HCT116 (cell line): ENCODE results near the gene PARP14. TPM values are rescaled to one million over a fixed set of nuclear protein-coding genes. Genes with fewer than 3 reads are reported as not detected.

Experiments
- ATAC-seq: fragments of 200-7000 bp; cut with Tn5 transposase; 2 replicates; pipeline ENCODE4 v1.9.1; 2020; ENCODE audit warnings: mild to moderate bottlenecking, moderate library complexity
- BruUV-seq: library from RNA; stranded (reverse); fragments of 400-500 nt; replicated peaks from 2 replicates; lab custom pipeline; 2021; lab: Mats Ljungman, UMichigan
- CTCF ChIA-PET: fragments of 300-600 bp; sonication (Branson Sonifier 250); formaldehyde crosslinking; loops from one replicate; lab custom pipeline; 2021; ENCODE audit warnings: antibody characterized with exemption; lab: Charles Lee
- POLR2A ChIA-PET: fragments of 300-600, 350-600 bp; sonication (Branson Sonifier 250); formaldehyde crosslinking; loops from one replicate; lab custom pipeline; 2021; ENCODE audit warnings: antibody characterized with exemption; lab: Charles Lee
- RAD21 ChIA-PET, 2 experiments: fragments of 300-600 bp; sonication (Branson Sonifier 250); formaldehyde crosslinking; loops; one replicate each; lab custom pipeline; 2023; ENCODE audit warnings: low total read pairs in 2 of 2; ENCODE audit not compliant: uncharacterized antibody in 2 of 2, unreplicated experiment in 2 of 2, low non-redundant PET in 1 of 2; lab: Charles Lee
- DNase-seq: peaks from one replicate; pipeline ENCODE4 v3.0.0-alpha.2; 2010; ENCODE audit warnings: low read depth, low spot score
- H2AFZ ChIP-seq: fragments of 200-600 bp; shearing (Covaris generic), sonication (generic); 2 replicates; pipeline ENCODE4 v1.6.1; 2017; ENCODE audit warnings: low read depth, mixed run types, mixed read lengths, antibody characterized with exemption, low read length; ENCODE audit not compliant: poor library complexity, severe bottlenecking
- H3K27ac ChIP-seq: 2 replicates; pipeline ENCODE4 v1.5.1; 2012; ENCODE audit warnings: low read depth, low read length
- H3K27me3 ChIP-seq: fragments of 200-600 bp; sonication (generic); 2 replicates; pipeline ENCODE4 v1.6.1; 2016; ENCODE audit warnings: mixed run types, low read length, mixed read lengths; ENCODE audit not compliant: insufficient read depth
- H3K36me3 ChIP-seq, 2 experiments: fragments of 200-500 bp in 1 of 2; fragments of 200-600 bp in 1 of 2; sonication (Bioruptor generic) in 1 of 2; sonication (generic) in 1 of 2; 2 replicates each; pipeline versions ENCODE4 v1.5.1 to v1.6.1; 2014 to 2016; ENCODE audit warnings: low read length in 2 of 2, inconsistent platforms in 1 of 2, mixed read lengths in 1 of 2, mixed run types in 1 of 2; ENCODE audit not compliant: insufficient read depth in 2 of 2, control insufficient read depth in 1 of 2
- H3K4me1 ChIP-seq, 2 experiments: fragments of 200-600 bp in 1 of 2; sonication (generic) in 1 of 2; 2 replicates each; pipeline versions ENCODE4 v1.5.1 to v1.6.1; 2012 to 2017; ENCODE audit warnings: low read length in 2 of 2, inconsistent platforms in 1 of 2, mild to moderate bottlenecking in 1 of 2, mixed read lengths in 1 of 2, mixed run types in 1 of 2, moderate library complexity in 1 of 2; ENCODE audit not compliant: insufficient read depth in 2 of 2, control insufficient read depth in 1 of 2
- H3K4me2 ChIP-seq: fragments of 200-600 bp; sonication (generic); 2 replicates; pipeline ENCODE4 v1.6.1; 2017; ENCODE audit warnings: mixed run types, low read length, mixed read lengths
- H3K4me3 ChIP-seq, 2 experiments: fragments of 200-600 bp in 1 of 2; sonication (generic) in 1 of 2; replicated peaks in 1 of 2; 2 replicates each; pipeline ENCODE4 v1.5.1; 2011 to 2016; ENCODE audit warnings: low read length in 2 of 2, control low read depth in 1 of 2, low read depth in 1 of 2, mild to moderate bottlenecking in 1 of 2, mixed read lengths in 1 of 2, mixed run types in 1 of 2
- H3K79me2 ChIP-seq: fragments of 200-600 bp; sonication (generic); 2 replicates; pipeline ENCODE4 v1.6.1; 2017; ENCODE audit warnings: mild to moderate bottlenecking, mixed run types, low read length, moderate library complexity, mixed read lengths; ENCODE audit not compliant: insufficient read depth
- H3K9ac ChIP-seq: fragments of 200-600 bp; sonication (generic); 2 replicates; pipeline ENCODE4 v1.6.1; 2016; ENCODE audit warnings: low read length, mixed read lengths
- H3K9me2 ChIP-seq: fragments of 200-600 bp; sonication (generic), shearing (Covaris generic); 2 replicates; pipeline ENCODE4 v1.6.1; 2017; ENCODE audit warnings: mixed run types, mild to moderate bottlenecking, moderate library complexity; ENCODE audit not compliant: insufficient read depth
- H3K9me3 ChIP-seq, 2 experiments: fragments of 200-500 bp in 1 of 2; fragments of 200-600 bp in 1 of 2; sonication (Bioruptor generic) in 1 of 2; sonication (generic) in 1 of 2; 2 replicates each; pipeline ENCODE4 v1.6.1; 2014 to 2017; ENCODE audit warnings: low read length in 2 of 2, mixed read lengths in 2 of 2, inconsistent platforms in 1 of 2, low read depth in 1 of 2, mild to moderate bottlenecking in 1 of 2, mixed run types in 1 of 2, moderate library complexity in 1 of 2; ENCODE audit not compliant: control insufficient read depth in 1 of 2, insufficient read depth in 1 of 2
- H4K20me1 ChIP-seq: fragments of 200-600 bp; sonication (generic), shearing (Covaris generic); 2 replicates; pipeline ENCODE4 v1.6.1; 2017; ENCODE audit warnings: mixed run types, mild to moderate bottlenecking, moderate library complexity; ENCODE audit not compliant: insufficient read depth
- ATF3 ChIP-seq: IDR thresholded peaks from 2 replicates; pipeline ENCODE4 v1.6.1; 2012
- CBX3 ChIP-seq: IDR thresholded peaks from 2 replicates; pipeline ENCODE4 v1.6.1; 2012; ENCODE audit warnings: low read depth
- CTCF ChIP-seq, 3 experiments: fragments of 200-600 bp in 1 of 3; sonication (generic) in 1 of 3; IDR thresholded peaks in 2 of 3; conservative IDR thresholded peaks in 1 of 3; 2 replicates each; pipeline ENCODE4 v1.5.1; 2012 to 2017; ENCODE audit warnings: low read depth in 2 of 3, low read length in 2 of 3, antibody characterized with exemption in 1 of 3, borderline replicate concordance in 1 of 3, control low read depth in 1 of 3, mild to moderate bottlenecking in 1 of 3, mixed read lengths in 1 of 3, mixed run types in 1 of 3, moderate library complexity in 1 of 3; ENCODE audit not compliant: insufficient read depth in 1 of 3
- JUND ChIP-seq: IDR thresholded peaks from 2 replicates; pipeline ENCODE4 v1.6.1; 2012
- MAX ChIP-seq: IDR thresholded peaks from 2 replicates; pipeline ENCODE4 v1.6.1; 2012
- POLR2A ChIP-seq: IDR thresholded peaks from 2 replicates; pipeline ENCODE4 v1.7.0; 2011; ENCODE audit warnings: borderline replicate concordance; ENCODE audit not compliant: insufficient read depth, insufficient read length; ENCODE audit errors: extremely low read depth
- POLR2AphosphoS5 ChIP-seq: IDR thresholded peaks from 2 replicates; pipeline ENCODE4 v1.6.1; 2011; ENCODE audit warnings: mild to moderate bottlenecking, low read depth, low read length, moderate library complexity
- REST ChIP-seq: IDR thresholded peaks from 2 replicates; pipeline ENCODE4 v1.6.1; 2012; ENCODE audit warnings: low read depth
- SRF ChIP-seq: IDR thresholded peaks from 2 replicates; pipeline ENCODE4 v1.6.1; 2012; ENCODE audit warnings: low read depth
- TCF7L2 ChIP-seq: IDR thresholded peaks from 2 replicates; pipeline ENCODE4 v1.7.0; 2011; ENCODE audit warnings: borderline replicate concordance, inconsistent platforms; ENCODE audit not compliant: insufficient read depth, insufficient read length; ENCODE audit errors: extremely low read depth
- YY1 ChIP-seq: IDR thresholded peaks from 2 replicates; pipeline ENCODE4 v1.6.1; 2011; ENCODE audit warnings: low read length, low read depth, moderate library complexity, mild to moderate bottlenecking; ENCODE audit not compliant: insufficient replicate concordance; ENCODE audit errors: extremely low read depth
- ZBTB33 ChIP-seq: IDR thresholded peaks from 2 replicates; pipeline ENCODE4 v1.6.1; 2011; ENCODE audit warnings: mild to moderate bottlenecking, low read length, moderate library complexity; ENCODE audit not compliant: insufficient replicate concordance; ENCODE audit errors: extremely low read depth
- ZFX ChIP-seq: fragments of 450-650 bp; IDR thresholded peaks from 2 replicates; pipeline ENCODE4 v1.6.1; 2017
- ZNF274 ChIP-seq: fragments of 200-500 bp; sonication (Bioruptor generic); IDR thresholded peaks from 2 replicates; pipeline ENCODE4 v1.6.1; 2014; ENCODE audit warnings: mild to moderate bottlenecking, low read depth, low read length, inconsistent platforms
- intact Hi-C: fragments of 100-400 bp; cut with micrococcal nuclease; formaldehyde crosslinking; loops from 2 replicates; pipeline ENCODE4 v1.10.0; 2022
- total RNA-seq: library from RNA; stranded (reverse); gene quantifications from one replicate; pipeline ENCODE4 v1.2.1, GENCODE V29; 2021; ENCODE audit not compliant: unreplicated experiment

PARP14 gene
- total RNA-seq, 1 experiment from 2014 or later, result 12.2 TPM

- TF ChIP-seq POLR2AphosphoS5 (no peak), ZFX (no peak), MAX (no peak), SRF (no peak), REST (no peak)
Observed at GRCh38 chr3:122695927-122696561, 15.4 kb downstream of the PARP14 start (continued).

- ChIA-PET CTCF (no interaction called here), RAD21 (no interaction called here), POLR2A (no interaction called here)
- no peak overlapping the region for H3K4me3 ChIP-seq
- H3K36me3 ChIP-seq, result no peaks in the 10 kb centered on the region
- no peaks in the 10 kb centered on the region for H3K9me2 ChIP-seq
- H2AFZ ChIP-seq, result no peak overlapping the region
- no peaks in the 10 kb centered on the region for H3K9me3 ChIP-seq
- no TSS peak for BruUV-seq
- no peak for DNase-seq
- TF ChIP-seq CTCF (IDR thresholded peaks at IDR 0.05 in 2 of 3, conservative IDR thresholded peaks at IDR 0.05 in 1 of 3; ENCODE audit: borderline replicate concordance in 1 of 3, insufficient read depth in 1 of 3, low read depth in 2 of 3, low read length in 2 of 3) (no peak), YY1 (no peak), TCF7L2 (no peak), MAX (no peak), JUND (no peak), ZFX (no peak), ZBTB33 (no peak), POLR2A (no peak), ZNF274 (no peak), CBX3 (no peak), ATF3 (no peak)
- H4K20me1 ChIP-seq, result no peaks in the 10 kb centered on the region
- no peaks in the 10 kb centered on the region for H3K27me3 ChIP-seq
- no peak overlapping the region for H3K27ac ChIP-seq
- no peak for ATAC-seq
- no peak overlapping the region for H3K4me2 ChIP-seq
- H3K79me2 ChIP-seq, result no peaks in the 10 kb centered on the region
- no peaks in the 10 kb centered on the region for H3K4me1 ChIP-seq
- intact Hi-C loops, result no loop called here
- H3K9ac ChIP-seq, result no peak overlapping the region
Observed at GRCh38 chr3:122697952-122698620, 17.4 kb downstream of the PARP14 start.
